Amniotic stem cell (primary cell): ENCODE results near the gene SOX5.
"Not testable (repeated sequence)": the region's sequence is repeated elsewhere in the genome, so short reads cannot be mapped to it uniquely, and the experiment has no call there.

Source experiments
- DNase-seq: peaks from one replicate; lab custom pipeline; 2025; lab: John Stamatoyannopoulos, UW

SOX5 gene

DNA sequence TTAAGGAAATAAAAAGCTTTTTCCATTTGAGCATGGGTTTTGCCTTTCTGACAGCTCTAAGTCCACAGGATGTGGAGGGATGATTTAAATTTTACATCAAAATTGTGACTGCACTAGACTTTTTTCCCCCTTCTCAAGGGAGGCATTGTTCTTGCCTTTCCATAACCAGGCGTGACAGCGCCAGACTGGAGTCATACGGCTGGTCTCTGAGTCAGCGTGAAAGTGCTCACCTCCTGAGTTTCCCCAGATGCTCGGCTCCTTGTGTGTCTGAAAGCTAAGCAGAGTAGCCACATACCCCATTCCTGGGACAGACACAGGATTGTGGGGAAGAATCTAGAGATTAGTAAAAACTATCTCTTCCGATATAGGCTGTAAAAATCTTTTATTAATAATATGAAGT is 43.1 kb downstream of the SOX5 start:
- DNase-seq, result no peak

DNA sequence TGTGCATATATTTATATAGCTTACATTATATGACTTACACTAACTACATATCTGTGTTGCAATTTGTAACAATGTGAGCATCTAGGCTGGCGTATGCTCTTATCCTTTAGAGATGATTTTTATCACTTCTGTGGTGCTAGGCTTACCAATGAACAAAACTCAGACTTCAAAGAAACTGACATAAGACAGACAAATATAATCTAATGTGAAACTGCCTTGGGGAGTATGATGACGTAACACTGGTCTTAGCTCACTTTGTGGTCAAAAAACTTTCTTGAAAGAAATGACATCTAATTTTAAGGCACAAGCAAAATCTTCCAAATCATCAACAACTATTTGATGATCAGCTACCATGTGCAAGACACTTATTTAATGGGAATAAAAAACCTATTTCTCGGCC is 50.0 kb downstream of the SOX5 start:
- DNase-seq, result no peak

DNA sequence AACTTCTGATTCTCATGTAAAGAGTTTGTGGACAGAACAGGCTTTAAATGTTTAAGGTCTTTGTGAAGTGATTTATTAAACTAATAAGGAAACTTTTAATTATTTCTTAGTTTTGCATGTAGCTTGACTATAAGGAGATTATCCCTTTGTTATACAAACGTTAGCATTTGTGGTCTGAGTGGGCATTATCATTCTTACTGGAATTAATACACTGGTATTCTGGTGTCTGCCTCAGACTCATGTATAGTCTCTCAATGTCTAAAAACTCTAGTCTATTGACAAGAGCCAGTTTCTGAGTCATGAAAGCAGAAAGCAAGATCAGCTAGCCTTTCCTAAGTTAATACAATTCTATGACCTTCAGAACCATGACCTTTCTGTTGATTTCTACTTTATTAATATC is 51.3 kb downstream of the SOX5 start:
- DNase-seq, result no peak

DNA sequence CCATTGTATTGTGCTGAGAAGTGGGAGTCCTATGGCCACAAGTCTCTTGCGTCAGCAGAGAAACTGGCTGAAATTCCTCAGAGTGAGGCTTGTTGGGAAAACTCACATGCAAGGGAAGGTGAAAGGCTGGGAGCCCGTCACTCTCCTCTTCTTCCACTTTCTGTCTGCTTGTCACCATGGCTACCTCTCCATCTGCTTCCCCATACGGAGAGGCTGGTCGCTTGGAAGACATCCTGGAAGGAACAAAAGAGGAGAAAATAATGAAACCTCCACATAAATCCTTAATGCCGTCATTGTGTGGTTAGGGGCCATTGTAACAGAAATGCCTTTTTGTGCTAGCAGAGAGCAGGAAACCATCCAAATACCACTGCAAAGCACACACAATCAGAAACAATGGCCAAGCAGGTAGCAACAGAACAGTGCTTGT is 53.7 kb downstream of the SOX5 start:
- DNase-seq, result no peak

DNA sequence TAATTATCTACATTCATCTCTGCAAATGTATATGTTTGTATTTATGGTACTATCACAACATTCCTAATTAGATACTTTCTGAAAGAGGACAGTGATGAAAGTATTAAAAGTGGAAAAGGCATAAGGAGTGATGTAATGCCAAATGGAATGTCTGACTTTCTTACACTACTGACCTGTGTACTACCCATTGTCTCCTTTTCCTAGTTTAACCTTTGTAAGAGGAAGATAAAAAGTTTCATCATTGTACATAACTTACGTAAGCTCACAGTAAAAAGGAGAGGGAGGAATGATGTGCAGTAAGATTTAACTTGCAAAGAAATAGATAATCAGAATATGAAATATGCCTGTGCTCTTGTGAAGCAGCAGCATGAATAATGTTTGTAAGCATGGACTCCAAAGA is 55.9 kb downstream of the SOX5 start:
- no peak for DNase-seq

DNA sequence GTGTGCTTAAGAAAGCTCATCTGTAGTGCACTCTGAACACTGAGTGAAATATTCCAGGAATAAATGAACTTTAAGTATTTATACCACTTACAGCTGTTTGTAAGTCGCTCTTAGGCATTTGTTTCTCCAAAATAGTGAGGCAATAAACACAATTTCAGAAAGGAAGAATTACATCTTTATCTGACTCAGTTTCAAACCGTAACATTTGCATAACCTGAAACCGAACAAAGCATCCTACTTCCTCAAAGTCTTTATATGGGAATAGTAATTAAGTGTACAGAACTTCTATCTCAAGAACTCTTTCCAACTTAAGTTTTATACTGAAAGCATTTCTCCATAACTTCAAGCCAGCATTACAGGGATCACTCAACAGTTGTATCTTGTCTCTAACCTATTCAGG is 58.4 kb downstream of the SOX5 start:
- no peak for DNase-seq

DNA sequence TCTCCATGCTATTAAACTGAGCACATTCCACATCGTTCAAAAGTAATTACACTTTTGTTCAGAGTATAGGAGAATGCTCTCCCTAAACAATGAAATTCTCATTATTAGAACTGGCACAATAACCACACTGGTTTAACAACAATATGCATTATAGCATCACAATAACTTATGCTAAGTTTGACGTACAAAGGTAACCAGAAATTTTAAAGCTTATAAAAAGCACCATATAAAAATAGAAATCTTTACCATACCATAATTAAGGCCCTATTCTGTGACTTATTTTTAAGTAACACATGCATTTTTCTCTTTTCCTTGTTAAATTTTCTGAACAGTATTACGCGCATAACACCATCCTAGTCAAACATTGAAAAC is 60.4 kb downstream of the SOX5 start:
- DNase-seq, result no peak

DNA sequence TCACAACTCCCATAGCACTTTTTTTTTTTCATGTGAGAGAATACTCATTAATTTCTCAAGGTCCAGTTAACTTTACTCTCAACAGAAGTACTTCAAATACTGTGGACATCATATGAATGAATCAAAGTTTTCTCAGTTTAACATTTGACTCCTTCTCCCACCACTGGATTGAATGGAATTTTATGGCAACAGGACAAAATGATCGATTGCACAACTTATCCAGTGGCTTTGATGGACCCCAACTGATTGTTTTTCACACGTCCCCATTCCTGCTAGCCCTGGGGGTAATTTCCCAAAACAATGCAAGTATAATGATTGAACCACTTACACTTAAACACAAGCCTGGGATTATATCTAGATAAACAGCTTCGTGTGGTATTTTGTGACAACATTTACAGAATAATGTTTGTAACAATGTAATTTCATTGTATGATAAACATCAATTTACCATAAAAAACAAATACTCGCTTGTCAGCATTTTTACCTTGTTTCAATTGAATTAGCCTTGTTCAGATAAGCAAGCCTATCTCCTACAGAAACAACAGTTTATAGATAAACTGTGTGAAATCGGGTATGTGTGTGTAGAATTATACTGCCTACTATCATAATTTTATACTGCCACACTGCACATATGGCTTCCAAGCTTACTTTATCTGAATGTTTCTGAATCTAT is 60.9 kb downstream of the SOX5 start:
- DNase-seq, result no peak

DNA sequence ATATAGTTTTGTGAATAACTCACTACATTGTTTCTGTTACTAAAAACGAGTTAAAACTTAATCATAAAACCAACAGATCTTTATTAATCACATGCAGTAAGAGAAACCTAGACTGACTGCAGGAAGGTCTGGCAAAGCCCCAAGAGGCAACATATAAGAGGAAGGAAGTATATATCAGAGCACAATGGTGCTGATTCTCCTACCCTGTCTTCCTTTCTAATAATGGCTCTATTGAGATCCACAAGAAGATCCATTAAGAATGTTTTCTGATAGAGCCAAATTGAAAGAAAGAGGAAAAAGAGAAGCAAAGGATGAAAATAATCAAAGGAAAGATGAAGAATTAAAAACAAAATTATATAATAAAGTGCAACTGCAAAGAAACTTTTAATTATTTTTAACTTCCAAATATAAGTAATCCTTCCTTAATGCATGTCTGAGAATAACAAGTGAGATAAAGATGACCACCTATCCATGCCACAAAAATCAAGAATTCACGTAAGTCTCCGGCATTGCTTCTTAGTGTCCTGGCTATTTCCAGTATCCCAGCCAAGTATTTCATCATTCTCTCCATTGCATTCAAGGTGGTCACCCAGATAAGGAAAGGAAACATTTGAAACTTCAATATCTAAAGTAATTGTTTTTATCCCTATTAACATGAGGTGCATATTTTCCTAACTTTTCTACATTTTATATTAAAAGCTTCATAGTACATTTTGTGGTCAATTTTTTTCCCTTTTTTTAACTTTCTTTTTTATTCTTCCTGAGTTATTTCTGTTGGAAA is 62.2 kb downstream of the SOX5 start:
- no peak for DNase-seq

DNA sequence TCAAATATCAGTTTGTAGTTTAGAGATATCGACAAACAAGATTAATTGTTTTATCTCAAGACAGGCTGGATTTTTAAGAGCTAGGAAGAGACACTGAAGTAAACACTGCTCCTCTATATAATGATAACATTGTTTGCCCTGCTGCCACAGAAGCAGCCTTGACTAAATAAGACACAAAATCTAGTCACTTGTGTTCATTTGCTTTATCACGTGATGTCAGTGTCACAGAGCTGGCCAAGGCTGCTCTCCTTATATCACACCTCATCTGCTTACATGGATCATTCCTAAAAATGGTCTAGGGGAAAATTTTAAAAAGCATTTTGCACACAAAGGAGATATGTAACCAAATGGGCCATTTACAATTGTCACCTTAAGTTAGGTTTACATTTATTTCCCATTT is 64.1 kb downstream of the SOX5 start:
- DNase-seq, result no peak

DNA sequence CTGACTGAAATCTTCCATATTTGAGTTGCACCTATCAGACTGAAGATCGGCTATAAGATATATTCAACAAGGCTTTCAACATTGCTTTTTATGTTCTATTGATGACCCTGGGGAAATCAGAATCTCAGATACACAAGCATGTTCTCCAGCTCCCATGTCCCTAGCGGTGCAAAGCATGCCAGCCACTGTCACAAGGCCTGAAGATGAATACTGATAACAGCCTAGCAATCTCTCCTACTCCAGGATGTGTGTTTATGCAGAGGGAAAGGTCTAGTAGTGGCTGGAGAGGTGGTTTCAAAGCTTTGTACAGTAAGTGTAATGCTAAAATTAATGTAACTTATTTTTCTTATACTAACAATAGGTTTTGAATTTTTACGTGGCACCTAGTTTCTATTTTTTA is 64.6 kb downstream of the SOX5 start:
- DNase-seq, result no peak

DNA sequence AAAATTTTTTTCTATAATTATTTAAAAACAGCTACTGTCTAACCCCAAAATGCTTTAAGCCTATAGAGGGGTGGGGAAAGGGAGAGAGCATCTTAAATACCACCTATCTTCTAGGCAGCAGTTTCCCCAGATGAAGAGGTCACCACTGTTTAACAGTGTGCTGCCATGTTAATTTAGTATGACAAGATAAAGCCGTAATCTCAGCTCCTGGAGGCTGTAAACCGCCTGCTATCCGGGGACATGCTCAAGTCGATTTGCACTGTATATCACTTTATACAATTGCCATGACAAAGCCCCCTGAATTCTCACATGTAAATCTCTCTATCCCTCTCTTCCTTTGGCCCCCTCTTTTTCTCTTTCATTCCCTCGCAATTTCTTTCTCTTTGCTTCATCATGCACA is 68.5 kb downstream of the SOX5 start:
- no peak for DNase-seq

DNA sequence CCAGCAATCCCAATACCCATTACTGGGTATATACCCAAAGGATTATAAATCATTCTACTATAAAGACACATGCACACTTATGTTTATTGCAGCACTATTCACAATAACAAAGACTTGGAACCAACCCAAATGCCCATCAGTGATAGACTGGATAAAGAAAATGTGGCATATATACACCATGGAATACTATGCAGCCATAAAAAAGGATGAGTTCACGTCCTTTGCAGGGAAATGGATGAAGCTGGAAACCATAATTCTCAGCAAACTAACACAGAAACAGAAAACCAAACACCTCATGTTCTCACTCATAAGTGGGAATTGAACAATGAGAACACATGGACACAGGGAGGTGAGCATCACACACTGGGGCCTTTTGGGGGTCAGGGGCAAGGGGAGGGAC is 72.9 kb downstream of the SOX5 start:
- DNase-seq, result not testable (repeated sequence)

DNA sequence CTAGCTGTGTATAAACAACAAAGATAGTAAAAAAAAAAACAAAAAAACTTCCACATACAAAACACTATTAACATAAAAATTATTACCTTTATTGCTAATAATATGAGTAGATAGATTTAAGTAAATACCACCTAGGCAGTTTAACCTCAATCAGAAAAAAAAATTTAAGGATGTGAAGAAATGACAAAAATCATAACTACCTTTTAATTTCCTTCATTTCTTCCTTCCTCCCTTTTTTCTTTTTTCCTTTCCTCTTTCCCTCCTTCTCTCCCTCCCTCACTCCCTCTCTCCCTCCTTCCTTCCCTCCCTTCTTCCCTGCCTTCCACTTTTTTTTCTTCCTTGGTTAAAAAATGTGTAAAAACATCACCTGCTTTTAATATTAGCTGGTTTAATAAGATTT is 81.7 kb downstream of the SOX5 start:
- DNase-seq, result no peak

DNA sequence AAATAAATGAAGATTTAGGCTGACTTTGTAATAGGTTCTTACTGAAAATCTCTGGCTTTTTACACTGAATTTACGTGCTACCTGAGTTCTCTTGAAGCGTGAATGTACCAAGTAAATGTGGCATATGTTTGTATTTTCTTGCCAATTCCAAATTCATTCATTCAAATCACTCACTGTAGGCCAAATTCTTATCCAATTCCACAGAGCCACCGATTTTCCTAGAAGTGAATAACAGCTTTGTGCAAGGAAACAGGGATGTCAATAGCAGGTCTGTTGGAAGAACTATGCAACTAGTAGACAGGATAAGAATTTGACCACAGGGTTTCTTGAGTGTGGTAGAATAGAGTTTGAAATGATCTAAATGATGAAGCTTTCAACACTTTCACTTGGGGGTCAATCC is 86.8 kb downstream of the SOX5 start:
- no peak for DNase-seq

DNA sequence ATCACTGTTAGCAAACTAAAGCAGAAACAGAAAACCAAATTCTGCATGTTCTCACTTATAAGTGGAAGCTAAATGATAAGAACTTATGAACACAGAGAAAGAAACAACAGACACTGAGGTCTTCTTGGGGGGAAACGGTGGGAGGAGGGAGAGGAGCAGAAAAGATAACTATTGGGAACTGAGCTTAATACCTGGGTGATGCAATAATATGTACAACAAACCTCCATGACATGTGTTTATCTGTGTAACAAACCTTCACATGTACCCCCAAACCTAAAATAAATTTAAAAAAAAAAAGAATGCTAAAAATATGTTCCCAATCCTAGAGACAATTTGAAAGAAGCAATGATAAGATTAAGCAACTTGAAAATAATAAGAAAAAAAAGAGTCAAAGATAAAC is 89.5 kb downstream of the SOX5 start:
- DNase-seq, result no peak

DNA sequence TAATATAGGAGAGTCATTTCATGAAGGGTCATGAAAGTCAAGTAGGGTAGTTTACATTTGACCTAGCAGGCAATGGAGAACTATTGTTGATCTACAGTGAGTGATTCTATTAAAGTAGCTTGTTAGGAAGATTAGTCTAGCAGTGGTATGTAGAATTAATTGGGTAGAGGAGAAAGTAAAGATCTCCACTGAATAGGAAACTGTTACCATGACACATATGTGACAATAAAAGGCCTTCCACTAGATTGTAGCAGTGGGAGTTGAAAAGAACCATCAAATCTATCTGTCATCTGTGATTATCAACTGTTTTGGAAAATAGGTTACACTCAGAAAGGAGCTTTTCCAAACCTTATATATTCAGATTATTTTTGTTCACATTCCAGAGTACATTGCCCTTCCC is 92.3 kb downstream of the SOX5 start:
- DNase-seq, result no peak

DNA sequence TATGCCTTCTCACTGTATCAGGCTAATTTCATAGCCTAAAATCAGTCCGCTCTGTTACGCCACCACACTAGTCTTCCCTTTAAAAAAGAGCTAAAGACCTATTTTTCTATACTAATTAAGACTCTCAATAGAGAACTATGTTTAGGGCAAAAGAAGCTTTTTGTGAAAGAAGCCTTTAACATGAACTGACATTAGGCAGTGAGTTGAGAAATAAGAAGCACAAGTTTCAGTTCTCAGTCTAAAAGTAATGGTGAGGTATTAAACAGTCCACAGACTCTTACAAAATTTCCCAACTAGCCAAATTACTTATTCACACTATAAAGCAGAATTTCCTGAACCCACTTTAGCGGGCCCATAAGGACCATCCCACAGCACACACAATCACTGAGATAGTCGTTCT is 93.7 kb downstream of the SOX5 start:
- DNase-seq, result no peak

DNA sequence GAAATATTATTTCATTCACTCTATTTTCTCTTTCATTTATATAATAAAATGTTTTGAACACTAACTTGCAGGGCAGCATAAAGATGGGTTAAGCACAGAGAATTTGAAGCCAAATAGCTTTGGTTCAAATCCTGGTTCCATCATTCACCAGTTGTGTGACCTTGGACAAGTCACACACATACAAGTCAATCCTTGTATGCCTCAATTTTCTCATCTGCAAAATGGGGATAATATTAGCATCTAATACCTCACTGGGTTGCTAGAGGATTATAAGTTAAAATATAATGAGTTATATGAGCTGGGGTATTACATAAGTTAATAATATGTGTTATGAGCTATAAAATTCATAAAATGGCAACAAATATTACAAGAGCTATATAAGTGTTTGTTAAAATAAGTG is 94.9 kb downstream of the SOX5 start:
- no peak for DNase-seq

DNA sequence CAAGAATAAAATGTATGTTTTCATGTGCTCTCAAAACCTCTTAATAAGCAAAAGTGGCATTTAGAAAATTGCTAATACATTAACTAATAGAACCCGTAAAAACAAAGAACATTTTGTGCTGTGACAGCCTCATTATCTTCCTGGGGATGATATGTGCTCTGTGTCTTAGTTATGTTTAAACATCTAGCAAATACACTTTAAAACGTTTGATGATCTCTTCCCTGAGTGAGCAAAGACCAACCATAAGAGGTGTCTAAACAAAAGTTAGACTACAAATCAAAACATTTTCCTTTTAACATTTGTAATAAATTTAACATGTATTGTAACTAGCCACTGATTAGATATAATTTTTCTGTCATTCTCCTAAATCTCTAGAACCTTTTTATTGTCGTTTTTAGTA is 95.8 kb downstream of the SOX5 start:
- no peak for DNase-seq

DNA sequence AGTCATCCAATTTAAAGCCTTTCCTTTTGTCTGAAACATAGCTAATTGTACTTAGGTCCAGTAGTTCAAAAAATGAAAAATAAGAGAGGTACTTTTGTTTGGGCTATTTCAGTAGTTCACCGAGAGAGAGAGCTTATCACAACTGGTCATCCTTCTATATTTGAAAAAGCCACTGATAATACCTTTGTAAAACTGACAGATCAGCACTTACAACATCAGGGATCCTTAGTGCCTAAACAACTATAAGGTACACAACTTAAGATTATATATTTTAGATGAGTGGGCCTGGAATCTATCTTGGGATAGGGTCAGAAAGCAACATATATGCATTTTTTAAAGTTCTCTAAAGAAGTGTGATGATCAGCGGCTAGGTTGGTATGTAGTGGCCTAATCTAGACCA is 97.9 kb downstream of the SOX5 start:
- no peak for DNase-seq

DNA sequence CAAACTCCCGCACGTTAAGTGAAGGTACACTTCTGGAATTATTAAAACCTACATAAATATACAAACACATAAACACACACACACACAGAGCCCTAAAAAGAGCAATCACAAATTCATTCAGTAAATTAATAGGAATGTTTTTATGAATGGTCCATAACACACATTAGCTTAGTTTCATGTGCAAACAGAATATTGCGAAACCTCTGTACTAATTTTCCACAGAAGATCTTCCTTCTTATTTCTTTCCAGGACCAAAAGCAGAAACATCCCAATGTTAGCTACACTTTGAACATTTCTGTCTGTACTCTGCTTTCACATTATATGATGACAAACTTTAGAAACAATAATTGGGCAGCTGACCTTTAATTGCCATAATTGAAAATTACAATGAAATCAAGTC is 101.6 kb downstream of the SOX5 start:
- DNase-seq, result no peak

DNA sequence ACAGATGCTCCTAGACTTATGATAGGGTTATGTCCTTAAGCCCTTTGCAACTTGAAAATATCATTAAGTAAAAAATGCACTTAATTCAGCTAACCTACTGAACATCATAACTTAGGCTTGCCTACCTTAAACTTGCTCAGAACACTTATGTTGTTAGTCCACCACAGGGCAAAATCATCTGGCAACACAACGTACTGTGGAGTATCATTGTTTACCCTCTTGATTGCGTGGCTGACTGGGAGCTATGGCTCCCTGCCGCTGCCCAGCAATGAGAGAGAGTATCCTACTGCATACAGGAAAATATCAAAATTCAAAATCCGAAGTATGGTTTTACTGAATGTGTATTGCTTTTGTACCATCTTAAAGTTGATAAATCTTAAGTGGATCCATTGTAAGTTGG is 105.5 kb downstream of the SOX5 start:
- no peak for DNase-seq

DNA sequence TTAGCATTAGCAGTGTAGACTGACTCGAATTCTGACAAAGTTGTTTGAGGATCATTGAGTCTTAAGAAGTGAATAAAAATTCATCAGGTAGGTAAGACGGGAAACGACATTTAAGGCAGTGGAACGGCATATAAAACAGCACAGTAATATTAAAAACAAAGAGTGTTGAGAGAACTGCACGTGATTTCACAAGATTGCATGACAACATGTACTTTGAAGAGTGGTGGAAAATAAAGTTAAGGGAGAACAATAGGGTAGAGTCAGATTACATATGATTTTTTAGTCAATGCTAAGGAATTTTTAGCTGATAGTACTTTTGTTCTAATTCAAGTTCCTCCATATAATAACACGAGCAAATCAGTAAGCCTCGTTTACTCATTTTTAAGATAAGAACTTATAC is 115.4 kb downstream of the SOX5 start:
- DNase-seq, result no peak
